Body of pancreas (tissue), 4 donors: Measurements from ENCODE around the gene CACNA1C. TPM values are rescaled to one million over a fixed set of nuclear protein-coding genes. Genes with fewer than 3 reads are reported as not detected.

Source experiments
- ATAC-seq: fragments of 150-250 bp; one replicate; pipeline ENCODE4 v1.9.1; 2016
- DNase-seq, 4 donors: peaks; one replicate each; pipeline ENCODE4 v3.0.0-alpha.2; 2019
- H3K27ac ChIP-seq, 4 donors: fragments of 200-600 bp; sonication (generic); 1 replicate in 3 of 4; 2 replicates in 1 of 4; pipeline versions ENCODE4 v1.5.1 to v1.6.1; 2016 to 2019; ENCODE audit warnings: mild to moderate bottlenecking in 1 of 4, mixed read lengths in 1 of 4, moderate library complexity in 1 of 4
- H3K27me3 ChIP-seq, 2 donors: fragments of 200-600 bp; sonication (generic); one replicate each; pipeline ENCODE4 v1.6.0; 2016; ENCODE audit warnings: mild to moderate bottlenecking in 1 of 2
- H3K36me3 ChIP-seq, 2 donors: fragments of 200-600 bp; sonication (generic); replicated peaks in 1 of 2; 2 replicates each; pipeline ENCODE4 v1.5.1; 2016; ENCODE audit warnings: low read depth in 2 of 2; ENCODE audit not compliant: insufficient read depth in 1 of 2
- H3K4me1 ChIP-seq: fragments of 200-600 bp; sonication (generic); one replicate; pipeline ENCODE4 v1.6.0; 2016
- H3K4me3 ChIP-seq, 2 donors: fragments of 200-600 bp; sonication (generic); 1 replicate in 1 of 2; 2 replicates in 1 of 2; pipeline ENCODE4 v1.5.1; 2016 to 2019
- H3K9me3 ChIP-seq, 3 donors: fragments of 200-600 bp; sonication (generic); 1 replicate in 2 of 3; 2 replicates in 1 of 3; pipeline ENCODE4 v1.5.1; 2016
- POLR2A ChIP-seq, 3 donors: fragments of 450-650 bp; IDR thresholded peaks; one replicate each; pipeline ENCODE4 v1.6.1; 2016; ENCODE audit warnings: antibody characterized with exemption in 3 of 3, mild to moderate bottlenecking in 2 of 3
- WGBS, 2 donors: methylation state at CpG; one replicate each; pipeline ENCODE4 v1.1.5; 2017; 5-methylcytosine and 5-hydroxymethylcytosine counted together
- intact Hi-C: fragments of 100-400 bp; cut with DNase I; formaldehyde crosslinking; loops from one replicate; pipeline ENCODE4 v1.15.1; 2023
- total RNA-seq, 2 donors: library from RNA; depleted of rRNA; stranded (reverse); fragments of >200 nt; gene quantifications; one replicate each; pipeline ENCODE4 v1.1.0, GENCODE V29; 2016
- TF ChIP-seq, protein P1 (sequence below), 7 experiments: fragments of 450-650 bp in 4 of 7; fragments of 200-600 bp in 3 of 7; sonication (generic) in 3 of 7; IDR thresholded peaks; one replicate each; pipeline ENCODE4 v1.5.1; 2016 to 2019; ENCODE audit warnings: antibody characterized with exemption in 7 of 7

Gene CACNA1C
- total RNA-seq, 2 donors from 2014 or later, result 2.3 to 4.4 TPM

- Histone ChIP-seq H3K36me3 (no peaks in the 10 kb centered on the region), H3K27me3 (no peaks in the 10 kb centered on the region), H3K27ac (no peak overlapping the region), H3K4me1 (no peaks in the 10 kb centered on the region), H3K4me3 (no peak overlapping the region), H3K9me3 (peaks cover 0 to 6% (median 0%) of the 10 kb centered on the region in 3 donors)
- TF ChIP-seq, protein P1, sequence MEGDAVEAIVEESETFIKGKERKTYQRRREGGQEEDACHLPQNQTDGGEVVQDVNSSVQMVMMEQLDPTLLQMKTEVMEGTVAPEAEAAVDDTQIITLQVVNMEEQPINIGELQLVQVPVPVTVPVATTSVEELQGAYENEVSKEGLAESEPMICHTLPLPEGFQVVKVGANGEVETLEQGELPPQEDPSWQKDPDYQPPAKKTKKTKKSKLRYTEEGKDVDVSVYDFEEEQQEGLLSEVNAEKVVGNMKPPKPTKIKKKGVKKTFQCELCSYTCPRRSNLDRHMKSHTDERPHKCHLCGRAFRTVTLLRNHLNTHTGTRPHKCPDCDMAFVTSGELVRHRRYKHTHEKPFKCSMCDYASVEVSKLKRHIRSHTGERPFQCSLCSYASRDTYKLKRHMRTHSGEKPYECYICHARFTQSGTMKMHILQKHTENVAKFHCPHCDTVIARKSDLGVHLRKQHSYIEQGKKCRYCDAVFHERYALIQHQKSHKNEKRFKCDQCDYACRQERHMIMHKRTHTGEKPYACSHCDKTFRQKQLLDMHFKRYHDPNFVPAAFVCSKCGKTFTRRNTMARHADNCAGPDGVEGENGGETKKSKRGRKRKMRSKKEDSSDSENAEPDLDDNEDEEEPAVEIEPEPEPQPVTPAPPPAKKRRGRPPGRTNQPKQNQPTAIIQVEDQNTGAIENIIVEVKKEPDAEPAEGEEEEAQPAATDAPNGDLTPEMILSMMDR (IDR thresholded peaks at IDR 0.05), result no peak
- no peak for TF ChIP-seq POLR2A (IDR thresholded peaks at IDR 0.05)
- intact Hi-C loops, result no loop called here
- ATAC-seq (no peak), DNase-seq (no peak)
- 73 to 78% methylated on average over 2 of the region's 2 CpGs for WGBS, 2 donors
These were observed 17.8 kb downstream of the CACNA1C start for GRCh38 chr12:2070440-2071045.

DNA sequence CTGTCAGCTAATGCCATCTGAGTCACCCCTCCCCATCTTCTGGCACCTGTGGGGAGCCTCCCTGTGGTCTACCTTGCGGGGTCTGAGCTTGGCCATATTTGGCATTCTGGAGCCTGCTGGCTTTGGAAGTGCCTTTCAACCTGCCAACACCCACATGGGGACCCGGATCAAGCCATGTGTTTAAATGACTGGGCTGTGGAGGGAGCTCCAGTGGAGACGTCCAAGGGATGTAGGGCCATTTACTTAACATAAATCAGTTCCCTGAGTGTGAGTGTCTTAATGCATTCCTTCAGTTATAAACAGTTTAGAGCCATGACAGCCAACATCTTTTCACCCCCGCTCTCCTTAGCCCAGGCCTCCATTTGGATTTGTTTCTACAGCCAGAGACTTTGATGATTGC lies 22.0 kb downstream of the CACNA1C start:
- H3K36me3 ChIP-seq, result no peaks in the 10 kb centered on the region
- 69 to 74% methylated on average over 4 of the region's 4 CpGs for WGBS, 2 donors
- ATAC-seq (no peak), DNase-seq (no peak)
- no peaks in the 10 kb centered on the region for H3K4me1 ChIP-seq
- H3K4me3 ChIP-seq, result no peak overlapping the region
- intact Hi-C loops, result no loop called here
- no peak overlapping the region for H3K27ac ChIP-seq
- TF ChIP-seq, protein P1 (IDR thresholded peaks at IDR 0.05), result no peak
- no peak for TF ChIP-seq POLR2A (IDR thresholded peaks at IDR 0.05)
- H3K27me3 ChIP-seq, result no peaks in the 10 kb centered on the region
- peaks cover 0 to 3% (median 0%) of the 10 kb centered on the region in 3 donors for H3K9me3 ChIP-seq

- Histone ChIP-seq H3K27ac (no peak overlapping the region), H3K4me3 (no peak overlapping the region), H3K4me1 (no peaks in the 10 kb centered on the region), H3K36me3 (no peaks in the 10 kb centered on the region), H3K9me3 (no peaks in the 10 kb centered on the region), H3K27me3 (no peaks in the 10 kb centered on the region)
- intact Hi-C loops, result no loop called here
- TF ChIP-seq POLR2A (IDR thresholded peaks at IDR 0.05), result no peak
- WGBS, 2 donors, result 42 to 51% methylated on average over 9 of the region's 9 CpGs
- DNase-seq (no peak), ATAC-seq (no peak)
These were observed 22.9 kb downstream of the CACNA1C start for GRCh38 chr12:2075508-2076195.

GRCh38 chr12:2076196-2076570 lies 23.4 kb downstream of the CACNA1C start:
- H3K4me1 ChIP-seq, result no peaks in the 10 kb centered on the region
- H3K27me3 ChIP-seq, result no peaks in the 10 kb centered on the region
- H3K36me3 ChIP-seq, result no peaks in the 10 kb centered on the region
- ATAC-seq (no peak), DNase-seq (no peak)
- intact Hi-C loops, result no loop called here
- H3K27ac ChIP-seq, result no peak overlapping the region
- TF ChIP-seq, protein P1 (IDR thresholded peaks at IDR 0.05), result no peak
- no peak for TF ChIP-seq POLR2A (IDR thresholded peaks at IDR 0.05)
- WGBS, 2 donors, result 60 to 73% methylated on average over 9 of the region's 9 CpGs
- H3K9me3 ChIP-seq, result no peaks in the 10 kb centered on the region
- H3K4me3 ChIP-seq, result no peak overlapping the region

- H3K36me3 ChIP-seq, result no peaks in the 10 kb centered on the region
- TF ChIP-seq, protein P1 (IDR thresholded peaks at IDR 0.05), result no peak
- no peak for TF ChIP-seq POLR2A (IDR thresholded peaks at IDR 0.05)
- no peaks in the 10 kb centered on the region for H3K9me3 ChIP-seq
- DNase-seq, result no peak
- H3K27me3 ChIP-seq, result no peaks in the 10 kb centered on the region
- no peak for ATAC-seq
- WGBS, 2 donors, result 74 to 77% methylated on average over 8 to 10 of the region's 10 CpGs
- no peak overlapping the region for H3K27ac ChIP-seq
- no peaks in the 10 kb centered on the region for H3K4me1 ChIP-seq
- H3K4me3 ChIP-seq, result no peak overlapping the region
- intact Hi-C loops, result no loop called here
These were observed 23.9 kb downstream of the CACNA1C start for GRCh38 chr12:2076728-2077127.
